Stimulated activated naive CD8-positive, alpha-beta T cell treated with anti-CD3 and anti-CD28 coated beads, Interleukin-15, Interleukin-2, amounts not matched to agents 100 U/mL and 50 U/mL, for 24 hours (primary cell): ENCODE data around the gene PLCL2.
A peak's percentile ranks its signal among the peaks of the same experiment; 100 is the strongest.

Experiments
- ATAC-seq: fragments of 150-1000 bp; cut with Tn5 transposase; one replicate; pipeline ENCODE4 v1.10.0; 2021
- DNase-seq: peaks from one replicate; pipeline ENCODE4 v3.0.0; 2021

PLCL2 gene

DNA sequence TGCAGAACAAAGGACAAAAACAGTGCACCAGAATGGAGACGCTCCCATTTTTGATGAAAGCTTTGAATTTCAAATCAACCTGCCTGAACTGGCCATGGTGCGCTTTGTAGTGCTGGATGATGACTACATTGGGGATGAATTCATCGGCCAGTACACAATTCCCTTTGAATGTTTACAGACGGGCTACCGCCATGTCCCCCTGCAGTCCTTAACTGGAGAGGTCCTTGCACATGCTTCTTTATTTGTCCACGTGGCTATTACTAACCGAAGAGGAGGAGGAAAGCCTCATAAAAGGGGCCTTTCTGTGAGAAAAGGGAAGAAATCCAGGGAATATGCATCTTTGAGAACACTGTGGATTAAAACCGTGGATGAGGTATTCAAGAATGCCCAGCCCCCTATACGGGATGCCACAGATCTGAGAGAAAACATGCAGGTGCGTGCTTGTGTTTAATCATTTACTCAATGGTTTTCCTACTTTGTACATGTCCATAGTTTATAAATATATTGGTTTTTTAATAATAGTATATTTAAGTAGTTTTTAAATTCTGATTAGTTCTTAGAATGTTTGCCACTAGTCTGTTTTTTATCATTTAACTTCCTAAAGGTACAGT is 127.1 kb downstream of the PLCL2 start:
- ATAC-seq (no peak), DNase-seq (no peak)

DNA sequence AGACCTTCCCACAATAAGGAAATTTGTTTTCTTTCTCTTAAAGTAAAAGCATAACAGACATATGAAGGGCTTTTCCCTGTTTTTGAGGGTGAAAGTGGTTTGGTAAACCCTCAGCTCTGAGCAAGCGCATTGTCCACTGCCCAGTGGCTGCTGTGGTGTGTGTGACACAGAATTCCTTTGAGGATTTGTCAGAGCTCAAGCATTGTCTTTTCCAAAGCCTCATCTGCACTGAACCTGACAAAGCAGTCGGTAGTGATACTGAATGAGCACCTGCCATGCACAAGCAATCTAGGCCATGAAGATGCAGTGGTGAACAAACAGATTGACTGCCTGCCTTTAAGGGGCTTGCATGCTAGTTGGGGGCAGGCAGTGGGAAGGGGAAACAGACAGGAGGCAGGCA is 128.3 kb downstream of the PLCL2 start:
- no peak for DNase-seq
- no peak for ATAC-seq

DNA sequence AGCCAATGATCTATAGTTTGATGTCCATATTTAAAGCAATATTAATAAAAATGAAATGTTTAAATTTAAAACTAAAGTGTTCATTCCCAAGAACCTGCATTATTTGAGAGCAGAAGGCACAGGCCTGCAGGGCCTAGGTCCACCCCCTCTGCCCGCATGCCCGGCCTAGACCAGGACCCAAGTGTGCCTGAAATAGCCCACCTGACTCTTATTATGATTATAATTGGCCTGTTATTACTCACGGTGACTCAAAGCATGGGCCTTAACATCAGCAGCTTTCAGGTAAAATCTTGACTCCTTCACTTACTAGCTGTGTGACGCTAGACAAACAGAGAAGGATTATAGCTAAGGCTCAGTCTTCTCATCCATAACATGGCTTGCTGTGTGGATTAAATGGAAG is 128.8 kb downstream of the PLCL2 start:
- no peak for ATAC-seq
- DNase-seq: no peak

DNA sequence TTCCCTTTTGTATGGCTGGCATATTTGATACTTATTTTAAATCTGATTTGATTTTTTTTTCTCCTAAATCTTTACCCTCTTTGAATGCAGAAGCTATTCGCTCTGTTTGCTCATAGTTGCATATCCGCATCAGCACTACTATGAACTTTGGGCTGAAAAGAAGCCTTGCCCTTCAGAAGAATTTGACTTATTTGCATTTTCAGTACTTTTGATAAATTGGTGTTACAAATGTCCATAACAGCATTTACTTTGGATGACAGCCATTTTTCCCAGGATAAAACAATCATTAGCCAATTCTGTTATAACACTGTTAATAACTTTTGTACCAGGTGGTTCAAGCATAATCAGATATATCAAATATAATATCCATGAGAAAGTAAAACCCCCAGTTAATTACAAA is 129.5 kb downstream of the PLCL2 start:
- ATAC-seq: no peak
- no peak for DNase-seq

DNA sequence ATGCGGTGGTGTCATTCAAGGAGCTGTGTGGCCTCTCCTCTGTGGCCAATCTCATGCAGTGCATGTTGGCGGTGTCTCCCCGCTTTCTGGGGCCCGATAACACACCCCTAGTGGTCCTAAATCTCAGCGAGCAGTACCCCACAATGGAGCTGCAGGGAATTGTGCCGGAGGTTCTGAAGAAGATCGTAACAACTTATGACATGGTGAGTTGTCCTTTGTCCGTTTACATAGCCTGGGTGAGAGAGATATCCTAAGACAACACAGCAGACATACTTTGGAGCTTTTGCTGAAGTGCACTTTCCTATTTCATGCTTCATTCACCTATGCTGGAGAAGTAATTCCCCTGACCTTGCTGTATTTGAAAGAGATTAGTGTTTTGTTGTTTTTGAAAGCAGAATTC is 130.0 kb downstream of the PLCL2 start:
- no peak for ATAC-seq

DNA sequence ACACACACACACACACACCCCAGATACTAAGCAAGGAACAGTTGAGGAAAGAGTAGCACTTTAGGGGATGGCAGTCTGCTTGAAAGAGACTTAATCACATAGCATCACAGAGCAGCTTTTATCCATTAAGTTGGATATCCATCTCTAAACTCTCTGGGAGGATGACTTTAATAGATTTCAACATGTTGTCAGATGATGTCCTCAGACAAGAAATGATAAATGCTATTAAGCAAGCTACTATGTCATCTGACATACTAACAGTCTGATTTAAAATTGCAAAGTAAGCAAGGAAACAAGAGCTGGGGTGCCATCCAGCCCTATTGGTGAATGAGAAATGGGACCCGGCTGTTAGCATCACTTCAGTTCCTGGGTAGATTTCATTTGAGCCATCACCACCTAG is 136.9 kb downstream of the PLCL2 start:
- ATAC-seq: no peak

More for the DNA sequence above, 130.0 kb downstream of the PLCL2 start:
- no peak for DNase-seq

DNA sequence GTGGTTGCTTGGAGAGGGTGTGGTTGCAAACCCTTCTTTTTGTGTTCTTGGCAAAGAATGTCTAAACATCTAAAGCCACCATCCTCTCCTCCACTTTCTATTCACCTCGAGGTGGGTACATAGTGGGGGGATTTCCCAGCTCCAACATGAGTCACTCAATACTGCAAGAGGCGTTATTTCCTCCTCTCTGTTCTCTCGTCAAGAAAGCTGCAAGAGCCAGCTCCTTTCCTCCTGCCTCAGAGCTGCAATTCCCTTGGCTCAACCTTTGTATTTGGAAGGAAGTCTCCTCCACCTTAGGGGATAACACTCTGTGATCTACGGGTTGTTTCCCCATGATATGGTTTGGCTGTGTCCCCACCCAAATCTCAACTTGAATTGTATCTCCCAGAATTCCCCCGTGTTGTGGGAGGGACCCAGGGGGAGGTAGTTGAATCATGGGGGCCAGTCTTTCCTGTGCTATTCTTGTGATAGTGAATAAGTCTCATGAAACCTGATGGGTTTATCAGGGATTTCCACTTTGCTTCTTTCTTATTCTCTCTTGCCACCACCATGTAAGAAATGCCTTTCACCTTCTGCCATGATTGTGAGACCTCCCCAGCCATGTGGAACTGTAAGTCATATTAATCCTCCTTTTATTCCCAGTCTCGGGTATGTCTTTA is 138.4 kb downstream of the PLCL2 start:
- ATAC-seq (peak; percentile 95), DNase-seq (peak; percentile 50)

More for the DNA sequence above, 136.9 kb downstream of the PLCL2 start:
- DNase-seq: no peak

DNA sequence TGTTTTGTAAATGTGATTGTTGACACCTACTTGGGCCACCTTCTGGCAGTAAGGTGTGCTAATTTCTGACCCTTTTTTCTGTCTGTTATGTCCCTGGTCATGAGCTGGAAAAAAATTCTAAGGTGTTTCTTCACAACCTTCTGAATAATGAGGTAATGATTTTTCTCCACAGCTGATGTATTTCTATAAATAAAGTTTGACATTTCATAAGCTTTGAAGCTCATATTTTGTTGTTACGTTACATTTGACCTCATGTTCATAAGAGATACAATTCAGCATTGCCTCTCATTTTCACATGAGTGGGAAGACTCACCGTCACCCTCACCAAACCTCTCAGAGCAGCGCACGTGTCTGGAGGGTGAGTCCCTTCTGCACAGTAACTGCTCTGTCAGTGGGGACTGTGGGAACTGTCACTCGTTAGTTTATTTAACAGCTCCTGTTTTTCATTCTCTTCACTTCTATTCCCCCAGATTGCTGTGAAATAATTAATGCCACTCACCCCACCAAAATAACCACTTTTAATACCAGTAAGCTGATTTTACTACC is 140.9 kb downstream of the PLCL2 start:
- peak; percentile 85 for ATAC-seq
- peak; percentile 59 for DNase-seq

DNA sequence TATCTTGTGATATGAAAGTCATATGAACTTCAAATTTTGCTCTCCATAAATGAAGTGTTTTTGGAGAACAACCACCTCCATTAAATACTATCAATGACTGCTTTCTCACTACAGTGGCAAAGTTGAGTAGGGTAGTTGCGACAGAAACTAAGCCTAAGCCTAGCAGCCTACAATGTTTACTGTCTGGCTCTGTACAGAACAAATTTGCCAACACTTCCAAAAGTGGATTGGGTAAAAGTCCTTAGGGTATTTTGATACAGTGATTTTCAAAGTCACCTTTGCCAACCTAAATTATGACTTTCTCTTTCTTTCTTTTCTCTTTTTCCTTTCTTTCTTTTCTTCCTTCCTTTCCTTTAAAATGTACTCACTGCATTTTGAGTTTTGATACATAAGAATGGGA is 142.6 kb downstream of the PLCL2 start:
- ATAC-seq (no peak), DNase-seq (no peak)

DNA sequence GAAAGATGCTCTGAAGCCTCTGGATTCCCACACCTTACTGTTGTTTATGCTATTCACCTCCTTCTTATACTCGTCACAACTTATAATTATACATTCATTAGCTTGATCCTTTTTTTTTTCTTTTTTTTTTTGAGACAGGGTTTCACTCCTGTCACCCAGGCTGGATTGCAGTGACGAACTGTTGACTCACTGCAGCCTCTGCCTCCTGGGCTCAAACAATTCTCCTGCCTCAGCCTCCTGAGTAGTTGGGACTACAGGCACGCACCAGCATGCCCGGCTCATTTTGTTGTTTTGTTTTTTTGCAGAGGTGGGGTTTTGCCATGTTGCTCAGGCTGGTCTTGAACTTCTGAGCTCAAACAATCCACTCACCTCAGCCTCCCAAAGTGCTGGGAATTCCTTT is 143.6 kb downstream of the PLCL2 start:
- DNase-seq (no peak), ATAC-seq (no peak)

DNA sequence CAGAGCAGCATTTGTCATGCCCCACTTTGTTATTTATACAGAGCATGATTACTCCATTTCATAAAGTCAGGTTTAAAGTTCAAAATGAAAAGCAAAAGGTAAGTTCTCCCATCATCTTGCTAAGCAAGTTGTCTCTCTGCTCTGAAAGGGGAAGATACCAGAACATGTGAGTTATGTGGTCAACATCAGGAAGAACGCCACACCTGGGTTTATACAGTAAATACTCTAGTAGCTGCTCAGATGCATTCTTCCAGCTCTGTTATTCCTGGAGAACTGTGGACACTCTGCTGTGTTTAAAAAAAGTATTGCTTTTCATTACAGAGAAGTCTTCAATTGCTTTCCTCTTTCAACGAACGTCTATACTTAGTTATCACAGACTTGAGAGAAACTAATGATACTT is 145.7 kb downstream of the PLCL2 start:
- ATAC-seq (no peak), DNase-seq (no peak)

DNA sequence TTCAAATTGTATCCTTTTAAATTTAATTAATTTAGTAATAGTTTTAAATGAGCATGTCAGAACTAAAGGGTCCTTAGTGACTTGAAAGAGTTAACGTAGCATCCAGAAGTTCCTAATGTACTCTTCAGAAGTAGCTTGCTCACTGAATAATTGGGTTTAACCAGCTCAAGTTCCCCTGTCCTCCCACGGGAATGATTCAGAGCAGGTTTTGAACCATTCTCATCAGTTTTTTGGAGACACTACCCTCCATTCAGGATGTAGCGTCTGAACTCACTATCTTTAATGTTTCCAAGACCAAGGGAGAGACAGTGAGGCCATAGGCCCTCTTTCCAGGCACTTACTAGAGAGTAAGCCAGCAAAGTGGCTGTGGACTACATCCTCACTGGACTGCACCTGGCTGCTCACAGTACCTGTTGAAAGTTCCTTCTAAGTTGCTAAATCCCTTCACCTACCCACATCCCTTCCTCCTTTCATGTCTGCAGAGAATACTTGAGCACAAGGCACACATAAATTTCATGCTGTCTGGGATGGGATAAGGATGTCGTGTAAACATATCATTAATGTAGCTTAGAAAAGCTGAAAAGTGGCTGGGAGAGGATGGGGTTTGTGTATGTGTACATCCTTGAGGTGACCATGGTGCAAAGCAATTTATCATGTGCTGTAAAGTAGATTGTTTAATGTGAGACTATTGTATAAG is 146.3 kb downstream of the PLCL2 start:
- no peak for DNase-seq
- ATAC-seq: peak; percentile 34

DNA sequence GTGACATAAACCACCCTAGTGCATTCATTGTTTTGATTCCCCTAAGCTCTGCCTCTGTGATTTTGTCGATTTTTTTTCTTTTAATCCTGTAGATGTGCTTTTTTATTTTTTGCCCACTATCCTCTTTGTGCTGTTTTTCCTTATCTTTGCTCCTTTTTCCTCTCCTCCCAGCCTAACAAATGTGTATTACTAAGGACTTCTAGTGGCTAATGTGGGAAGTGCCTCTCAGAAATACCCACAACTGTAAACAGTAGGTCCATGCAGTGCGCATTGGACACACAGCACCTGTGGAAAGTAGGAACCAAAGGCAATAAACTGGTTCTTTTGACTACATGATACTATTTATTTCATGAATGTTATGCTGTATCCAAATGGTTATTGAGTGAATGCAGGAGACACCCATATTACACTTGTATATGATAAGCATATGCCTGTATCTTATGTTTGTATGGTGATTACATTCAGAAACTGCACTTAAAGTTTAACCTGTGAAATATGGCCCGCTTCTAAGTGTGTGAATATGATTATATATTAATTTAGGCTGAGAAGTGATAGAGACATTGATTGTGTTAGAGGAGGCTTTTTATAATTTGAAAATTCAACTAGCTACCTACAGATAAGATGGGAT is 147.8 kb downstream of the PLCL2 start:
- ATAC-seq (no peak), DNase-seq (no peak)

DNA sequence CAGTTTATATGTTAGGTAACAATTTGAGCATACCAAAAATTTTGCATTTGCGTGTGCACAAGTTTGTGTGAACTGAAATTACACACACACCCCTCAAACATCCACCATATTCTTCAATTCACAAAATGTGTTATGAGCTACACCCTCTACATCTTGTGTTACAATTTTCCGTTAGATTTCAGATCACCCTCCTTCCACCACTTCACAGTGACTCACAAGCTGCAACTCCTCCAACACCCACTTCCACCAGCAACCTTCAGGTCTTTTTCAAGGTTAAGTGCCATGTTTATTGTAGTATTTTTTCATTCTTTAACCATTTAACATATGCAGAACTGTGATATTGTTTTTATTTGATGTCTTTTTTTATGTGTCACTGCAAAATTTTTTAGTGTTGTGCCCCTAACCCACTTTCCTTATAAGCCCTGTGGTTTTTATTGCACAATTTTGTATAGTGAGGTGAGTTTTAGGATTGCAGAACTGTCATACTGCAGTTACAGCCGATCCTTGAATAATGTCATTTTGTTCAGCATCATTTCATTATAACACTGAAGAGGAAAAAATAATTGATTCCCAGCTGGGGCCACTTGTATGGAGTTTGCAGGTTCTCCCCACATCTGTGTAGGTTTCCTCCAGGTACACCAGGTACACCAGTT is 148.9 kb downstream of the PLCL2 start:
- ATAC-seq: peak; percentile 85

DNA sequence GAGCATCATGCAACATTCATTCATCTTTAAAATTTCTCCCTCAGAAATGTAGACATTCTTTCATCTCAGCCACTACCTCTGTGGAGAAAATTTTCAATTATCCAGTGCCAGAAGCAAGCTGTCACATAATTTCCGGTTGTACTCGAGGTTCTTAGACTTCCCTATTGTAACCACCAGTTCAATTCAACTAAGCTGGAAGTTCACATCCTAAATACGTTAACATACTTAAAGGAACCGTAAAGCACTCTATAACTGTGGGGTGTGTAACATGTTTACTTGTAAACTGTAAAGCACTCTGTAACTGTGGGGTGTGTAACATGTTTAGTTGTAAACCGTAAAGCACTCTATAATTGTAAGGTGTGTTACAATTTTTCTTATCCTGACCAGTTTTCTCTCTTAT is 150.3 kb downstream of the PLCL2 start:
- no peak for DNase-seq
- no peak for ATAC-seq

More for the DNA sequence above, 148.9 kb downstream of the PLCL2 start:
- DNase-seq: no peak

DNA sequence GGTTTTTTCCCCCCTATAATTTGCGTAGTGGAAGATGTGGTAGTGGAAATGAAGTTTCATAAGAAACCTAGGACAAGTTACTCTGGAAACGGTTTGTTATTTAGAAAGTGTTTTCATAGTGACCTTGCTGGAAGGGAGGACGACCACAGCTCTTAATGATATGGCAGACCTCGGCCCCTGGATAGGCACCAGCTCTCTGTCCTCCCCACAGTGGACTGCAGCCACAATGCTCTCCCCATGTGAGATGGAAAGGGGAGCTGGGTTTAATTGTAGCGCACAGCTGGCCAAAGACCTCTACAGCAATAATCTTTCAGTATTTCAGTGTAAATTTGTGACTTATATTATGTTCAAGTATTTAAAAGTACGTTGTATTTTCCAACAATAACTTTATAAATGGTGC is 151.2 kb downstream of the PLCL2 start:
- ATAC-seq (no peak), DNase-seq (no peak)

DNA sequence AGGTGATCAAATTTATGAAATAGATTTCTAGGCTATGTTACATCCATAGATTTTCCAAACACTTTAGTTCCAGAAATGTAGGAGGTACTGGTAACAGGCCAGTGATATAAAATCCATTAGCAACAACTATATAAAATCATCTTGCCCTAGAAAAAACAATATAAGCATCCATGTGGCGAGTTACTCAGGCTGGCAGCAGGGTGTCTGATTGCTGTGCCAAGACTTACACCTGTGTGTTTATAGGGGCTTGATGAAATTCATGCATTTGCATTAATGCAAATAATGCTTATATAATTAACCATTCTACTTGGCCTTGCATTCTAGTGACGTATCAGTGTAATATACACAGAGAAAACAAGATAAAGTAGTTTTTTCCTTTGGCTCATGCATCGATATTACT is 153.4 kb downstream of the PLCL2 start:
- DNase-seq (no peak), ATAC-seq (no peak)

DNA sequence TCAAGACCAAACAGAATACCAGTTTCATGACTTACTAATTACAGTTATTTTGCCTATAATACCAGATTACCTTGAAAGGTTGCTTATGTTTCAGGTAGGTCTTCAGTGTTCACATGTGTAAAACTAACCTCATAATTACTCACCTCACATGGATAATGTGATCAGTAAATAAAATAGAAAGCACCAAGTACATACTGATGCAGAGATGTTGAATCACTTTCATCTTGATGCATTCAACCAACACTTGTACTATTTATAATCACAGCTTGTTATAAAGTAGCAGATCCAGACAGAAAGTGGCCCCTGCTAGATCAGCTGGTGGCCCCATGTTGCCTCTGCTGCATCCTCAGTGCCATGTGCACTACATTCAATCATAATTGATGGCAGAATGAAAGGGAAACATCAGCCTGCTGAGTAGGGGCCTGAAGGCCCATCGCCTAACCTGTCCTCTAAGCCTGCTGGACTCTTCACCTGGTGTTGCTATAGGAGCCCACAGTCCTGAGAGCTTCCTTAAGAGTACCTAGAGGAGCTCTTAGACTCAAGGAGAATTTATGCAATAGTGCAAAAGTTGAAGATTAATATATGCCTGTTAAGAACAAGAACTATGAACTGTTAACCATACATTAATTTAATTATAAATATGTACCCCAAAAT is 154.3 kb downstream of the PLCL2 start:
- ATAC-seq (peak; percentile 32), DNase-seq (no peak)

DNA sequence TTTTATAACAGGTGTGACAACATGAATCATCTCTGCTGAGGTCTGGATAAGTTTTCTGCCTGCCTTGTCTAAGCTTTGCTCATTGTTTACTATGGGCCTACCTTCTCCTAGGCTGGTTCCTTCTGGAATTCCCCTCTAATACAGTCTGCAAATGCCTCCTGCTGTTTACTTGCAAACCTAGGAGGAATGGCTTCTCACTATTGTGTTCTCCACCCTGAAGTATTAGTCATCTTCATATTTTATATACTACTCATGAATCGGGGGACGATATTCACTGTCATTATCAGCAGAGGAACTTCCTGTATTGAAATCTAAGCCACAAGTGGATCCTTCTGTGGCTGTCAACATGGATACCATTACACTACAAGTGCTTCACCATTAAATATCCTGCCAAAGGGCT is 154.8 kb downstream of the PLCL2 start:
- no peak for DNase-seq
- peak; percentile 57 for ATAC-seq

DNA sequence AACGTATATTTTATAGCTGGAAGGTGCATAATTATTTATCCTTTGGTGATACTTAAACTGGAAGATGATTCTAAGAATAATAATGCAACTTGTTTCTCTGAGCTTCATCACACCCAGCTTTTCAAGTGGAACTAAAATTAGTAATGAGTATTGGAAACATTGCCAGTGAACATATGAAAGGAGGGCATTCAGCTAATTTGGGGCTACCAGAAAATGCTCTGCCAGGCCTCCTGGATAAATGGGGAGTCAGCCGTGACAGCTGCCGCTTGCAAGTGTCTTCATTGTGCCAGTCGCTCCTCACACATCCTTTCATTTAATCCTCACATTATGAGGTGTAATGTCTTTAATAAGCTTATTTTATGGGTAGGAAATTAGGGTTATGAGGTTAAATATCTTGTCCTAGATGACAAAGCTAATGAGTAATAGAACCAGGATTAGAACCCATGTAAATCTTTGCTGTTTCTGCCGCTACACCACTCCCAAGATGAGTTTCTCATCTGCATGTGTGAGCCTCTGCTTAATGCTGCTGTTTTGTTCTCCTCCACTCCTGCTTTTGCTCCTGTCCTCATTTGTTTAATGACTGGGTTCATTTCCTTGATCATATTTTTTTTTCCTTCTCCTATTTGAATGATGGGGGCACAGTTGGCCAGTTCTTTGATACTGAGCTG is 155.7 kb downstream of the PLCL2 start:
- no peak for ATAC-seq

DNA sequence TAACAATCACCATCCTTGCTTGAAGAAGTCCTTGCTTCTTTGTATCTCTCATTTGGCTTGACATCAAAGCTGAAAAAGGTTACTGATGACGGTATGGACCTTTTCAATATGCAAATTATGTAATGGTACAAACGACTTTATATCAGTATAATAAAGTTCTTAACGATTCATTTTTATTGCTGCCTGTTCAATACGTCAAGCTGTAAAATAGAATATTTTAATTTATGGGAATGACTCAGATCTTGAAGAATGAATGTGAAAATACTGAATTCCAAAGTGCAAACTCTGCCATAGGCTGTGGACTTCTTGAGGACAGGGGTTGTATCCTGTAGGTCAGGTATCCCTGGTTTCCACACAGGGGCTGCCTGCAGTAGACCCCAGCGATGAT is 156.2 kb downstream of the PLCL2 start:
- no peak for ATAC-seq
- DNase-seq: no peak

More for the DNA sequence above, 155.7 kb downstream of the PLCL2 start:
- no peak for DNase-seq
